Calu3 (cell line): ENCODE results near the gene MTMR3. TPM values are rescaled to one million over a fixed set of nuclear protein-coding genes. Genes with fewer than 3 reads are reported as not detected.
A peak's percentile ranks its signal among the peaks of the same experiment; 100 is the strongest.

ENCODE experiments used
- BruUV-seq: library from RNA; stranded (reverse); fragments of 400-500 nt; replicated peaks from 2 replicates; lab custom pipeline; 2021; lab: Mats Ljungman, UMichigan
- CTCF ChIA-PET: fragments of 300-600 bp; sonication (Branson Sonifier 250); formaldehyde crosslinking; loops from one replicate; lab custom pipeline; 2022; ENCODE audit warnings: antibody characterized with exemption; lab: Charles Lee
- DNase-seq: peaks from one replicate; pipeline ENCODE4 v3.0.0; 2022
- H3K27ac Mint-ChIP-seq: one replicate; pipeline ENCODE4 v1.8.0; 2022; ENCODE audit warnings: mixed read lengths; ENCODE audit not compliant: unreplicated experiment
- H3K27me3 Mint-ChIP-seq: one replicate; pipeline ENCODE4 v1.8.0; 2022; ENCODE audit warnings: mixed read lengths; ENCODE audit not compliant: unreplicated experiment
- H3K36me3 Mint-ChIP-seq: one replicate; pipeline ENCODE4 v1.8.0; 2022; ENCODE audit warnings: mild to moderate bottlenecking, moderate library complexity, mixed read lengths; ENCODE audit not compliant: insufficient read depth, unreplicated experiment
- H3K4me1 Mint-ChIP-seq: one replicate; pipeline ENCODE4 v1.8.0; 2022; ENCODE audit warnings: mild to moderate bottlenecking, low read depth, mixed read lengths; ENCODE audit not compliant: unreplicated experiment
- H3K4me3 Mint-ChIP-seq: one replicate; pipeline ENCODE4 v1.8.0; 2022; ENCODE audit warnings: mild to moderate bottlenecking, low read depth, moderate library complexity, mixed read lengths; ENCODE audit not compliant: unreplicated experiment
- H3K9me3 Mint-ChIP-seq: one replicate; pipeline ENCODE4 v1.8.0; 2022; ENCODE audit warnings: low read depth, mixed read lengths; ENCODE audit not compliant: unreplicated experiment
- CTCF ChIP-seq: fragments of 200-600 bp; IDR thresholded peaks from one replicate; pipeline ENCODE4 v1.8.0; 2022; ENCODE audit warnings: antibody characterized with exemption; ENCODE audit not compliant: unreplicated experiment
- intact Hi-C: fragments of 100-400 bp; cut with micrococcal nuclease; formaldehyde crosslinking; loops from one replicate; pipeline ENCODE4 v1.10.0; 2022; ENCODE audit not compliant: unreplicated experiment
- total RNA-seq: library from RNA; stranded (reverse); gene quantifications from 2 replicates; pipeline ENCODE4 v1.2.3, GENCODE V29; 2022

The MTMR3 gene
- total RNA-seq, 1 experiment from 2014 or later, result 34.5 TPM

- Mint-ChIP-seq H3K27me3 (no peaks in the 10 kb centered on the region), H3K4me1 (no peaks in the 10 kb centered on the region), H3K9me3 (no peaks in the 10 kb centered on the region), H3K27ac (no peak overlapping the region), H3K36me3 (no peaks in the 10 kb centered on the region), H3K4me3 (no peak overlapping the region)
- TF ChIP-seq CTCF, result no peak
- DNase-seq, result no peak
- CTCF ChIA-PET, result no interaction called here
- intact Hi-C loops, result no loop called here
- BruUV-seq, result no TSS peak
Measured at GRCh38 chr22:29934596-29934995, 51.6 kb downstream of the MTMR3 start.

- CTCF ChIA-PET, result interaction anchor here (0.7 to 1.1 kb wide), 2 partner anchors 29 to 34 kb away, joined by 3 to 5 read pairs; no protein-coding TSS in a partner anchor
- peak; percentile 10 for DNase-seq
- H3K27me3 Mint-ChIP-seq, result no peaks in the 10 kb centered on the region
- H3K4me1 Mint-ChIP-seq, result no peaks in the 10 kb centered on the region
- intact Hi-C loops, result no loop called here
- no peak overlapping the region for H3K27ac Mint-ChIP-seq
- H3K4me3 Mint-ChIP-seq, result no peak overlapping the region
- no peaks in the 10 kb centered on the region for H3K9me3 Mint-ChIP-seq
- no peaks in the 10 kb centered on the region for H3K36me3 Mint-ChIP-seq
- no TSS peak for BruUV-seq
- TF ChIP-seq CTCF, result no peak
Measured at GRCh38 chr22:29936186-29936585, 53.2 kb downstream of the MTMR3 start.

GRCh38 chr22:29937940-29938693 is 55.1 kb downstream of the MTMR3 start:
- CTCF ChIA-PET, result no interaction called here
- no TSS peak for BruUV-seq
- Mint-ChIP-seq H3K27me3 (no peaks in the 10 kb centered on the region), H3K9me3 (peaks cover 3% of the 10 kb centered on the region), H3K4me3 (no peak overlapping the region), H3K36me3 (no peaks in the 10 kb centered on the region), H3K4me1 (no peaks in the 10 kb centered on the region), H3K27ac (no peak overlapping the region)
- no peak for TF ChIP-seq CTCF
- DNase-seq, result no peak
- intact Hi-C loops, result no loop called here

GRCh38 chr22:29940526-29940925 is 57.6 kb downstream of the MTMR3 start:
- no peaks in the 10 kb centered on the region for H3K4me1 Mint-ChIP-seq
- intact Hi-C loops, result no loop called here
- CTCF ChIA-PET, result no interaction called here

More at GRCh38 chr22:29940526-29940925, 57.6 kb downstream of the MTMR3 start:
- Mint-ChIP-seq H3K36me3 (no peaks in the 10 kb centered on the region), H3K27me3 (no peaks in the 10 kb centered on the region), H3K9me3 (peaks cover 3% of the 10 kb centered on the region), H3K27ac (no peak overlapping the region), H3K4me3 (no peak overlapping the region)
- DNase-seq, result no peak
- BruUV-seq, result no TSS peak
- no peak for TF ChIP-seq CTCF
